ENCODE results near the gene RHBDL1.

The RHBDL1 gene

DNA sequence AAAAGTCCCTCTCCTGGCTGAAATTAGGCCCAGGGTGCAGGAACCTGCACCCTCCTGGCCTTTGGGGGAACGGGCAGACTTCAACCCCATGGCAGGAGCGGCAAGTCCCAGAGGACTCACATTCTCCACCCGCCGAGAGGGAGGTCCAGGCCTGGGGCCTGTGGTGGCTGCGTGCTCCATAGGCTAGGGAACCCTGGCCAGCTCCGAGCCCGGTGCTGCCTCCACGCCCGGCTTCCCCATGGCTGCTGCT is 50.6 kb downstream of the RHBDL1 start:
- TF ChIP-seq TAF1 (IDR thresholded peaks at IDR 0.05; ENCODE audit: low read depth) (no peak; the same call in 1 of the 2 replicates), USF1 (IDR thresholded peaks at IDR 0.05) (no peak), TCF12 (IDR thresholded peaks at IDR 0.05; ENCODE audit: low read depth) (no peak), ZBTB7A (IDR thresholded peaks at IDR 0.05; ENCODE audit: low read depth) (no peak), EP300 (IDR thresholded peaks at IDR 0.05; ENCODE audit: borderline replicate concordance) (no peak), TEAD4 (IDR thresholded peaks at IDR 0.05) (no peak), YY1 (IDR thresholded peaks at IDR 0.05; ENCODE audit: low read depth) (no peak), RAD21 (IDR thresholded peaks at IDR 0.05; ENCODE audit: low read depth) (no peak), REST (IDR thresholded peaks at IDR 0.05; ENCODE audit: low read depth) (no peak)

DNA sequence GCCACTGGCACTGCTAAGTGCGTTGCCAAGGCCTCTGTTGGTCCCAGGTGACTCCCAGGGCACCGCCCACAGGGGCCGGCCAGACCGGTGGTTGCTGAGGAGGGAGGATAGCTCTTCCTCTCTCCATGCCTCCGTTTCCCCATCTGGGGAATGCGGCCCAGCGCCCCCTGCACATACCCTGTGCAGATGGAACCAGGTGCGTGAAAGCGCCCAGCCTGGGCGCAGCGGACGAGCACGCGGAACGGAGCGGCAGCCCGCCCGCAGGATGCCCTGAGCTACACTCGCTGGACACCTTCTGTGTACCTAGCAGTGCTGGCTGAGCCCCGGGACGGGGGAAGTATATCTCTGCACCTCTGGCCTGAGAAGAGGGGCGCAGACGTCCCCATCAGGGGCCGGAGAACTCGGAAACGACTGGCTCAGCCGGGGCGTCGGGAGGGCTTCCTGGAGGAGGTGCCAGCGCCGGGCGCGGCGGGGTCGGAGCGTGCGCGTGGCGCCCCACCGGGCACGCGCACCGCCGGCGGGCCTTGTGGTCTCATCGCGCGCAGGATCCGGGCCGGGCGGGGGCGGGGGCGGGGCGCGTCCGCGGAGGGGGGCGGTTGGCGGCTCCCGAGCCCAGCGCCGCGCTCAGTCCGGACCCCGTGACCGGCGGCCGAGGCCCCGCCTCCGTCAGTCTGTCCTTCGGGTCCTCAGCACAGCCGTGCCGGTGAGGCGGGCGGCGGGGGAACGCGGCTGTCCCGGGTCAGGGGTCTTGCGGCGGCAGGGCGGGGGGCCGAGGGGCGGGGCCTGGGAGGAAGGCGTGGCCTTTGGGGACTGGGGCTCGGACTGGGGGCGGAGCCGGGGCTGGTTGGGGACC is 51.2 kb downstream of the RHBDL1 start, which contains the start of the genes CCDC78 and HAGHL:
Gene CCDC78, minus strand, starts transcription at position 6 of the 853 bp plus-strand sequence. CDS start 76 bp downstream, outside the sequence.
Gene HAGHL, plus strand, starts transcription at position 669 of the 853 bp plus-strand sequence. CDS start 404 bp downstream, outside the sequence.
- no peak for TF ChIP-seq EGR1 (IDR thresholded peaks at IDR 0.05)
- TF ChIP-seq ZBTB7A (IDR thresholded peaks at IDR 0.05; ENCODE audit: low read depth): 0 out of 2 replicates have a peak, but pooled peaks have one; percentile 13
- peak; percentile 56 for TF ChIP-seq USF1 (IDR thresholded peaks at IDR 0.05)
- no peak for TF ChIP-seq YY1 (IDR thresholded peaks at IDR 0.05; ENCODE audit: low read depth)

- TF ChIP-seq ZBTB7A (IDR thresholded peaks at IDR 0.05; ENCODE audit: low read depth) (0 out of 2 replicates have a peak, but pooled peaks have one; percentile 22), NFIC (IDR thresholded peaks at IDR 0.05) (no peak), CREB1 (IDR thresholded peaks at IDR 0.05; ENCODE audit: low read depth) (no peak), USF1 (IDR thresholded peaks at IDR 0.05) (peak; percentile 31; the same call in 1 of the 2 replicates)
- TF ChIP-seq, protein P1, sequence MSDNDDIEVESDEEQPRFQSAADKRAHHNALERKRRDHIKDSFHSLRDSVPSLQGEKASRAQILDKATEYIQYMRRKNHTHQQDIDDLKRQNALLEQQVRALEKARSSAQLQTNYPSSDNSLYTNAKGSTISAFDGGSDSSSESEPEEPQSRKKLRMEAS (IDR thresholded peaks at IDR 0.05): peak; percentile 38; the same call in 1 of the 2 replicates
Measured at GRCh38 chr16:727291-727977, 52.0 kb downstream of the RHBDL1 start.

All from Ishikawa (cell line).